22Rv1 (cell line): Measurements from ENCODE around the gene SEPSECS.

Experiments
- CTCF ChIP-seq: fragments of 450-650 bp; IDR thresholded peaks from 2 replicates; pipeline ENCODE4 v1.5.1; 2017; ENCODE audit warnings: mild to moderate bottlenecking
- ZFX ChIP-seq: fragments of 450-650 bp; IDR thresholded peaks from 2 replicates; pipeline ENCODE4 v1.6.1; 2017; ENCODE audit warnings: antibody characterized with exemption, borderline replicate concordance

- TF ChIP-seq ZFX (no peak), CTCF (no peak)
Observed at GRCh38 chr4:25078523-25078922, 81.7 kb downstream of the SEPSECS start.
